K562 (cell line): ENCODE measurements around the gene MPHOSPH10. TPM values are rescaled to one million over a fixed set of nuclear protein-coding genes. Genes with fewer than 3 reads are reported as not detected.
A peak's percentile ranks its signal among the peaks of the same experiment; 100 is the strongest.
"Not testable (repeated sequence)": the region's sequence is repeated elsewhere in the genome, so short reads cannot be mapped to it uniquely, and the experiment has no call there.

ENCODE experiments used
- ATAC-seq: fragments of 200-7000 bp; cut with Tn5 transposase; 3 replicates; pipeline ENCODE4 v1.9.1; 2020; ENCODE audit warnings: moderate library complexity
- BruUV-seq: library from RNA; stranded (reverse); fragments of 400-500 nt; replicated peaks from 2 replicates; lab custom pipeline; 2021; lab: Mats Ljungman, UMichigan
- CTCF ChIA-PET: fragments of 300-600 bp; formaldehyde crosslinking; extraction: SDS; loops from one replicate; lab custom pipeline; 2021; ENCODE audit warnings: low intra/inter-chr PET ratio; lab: Yijun Ruan, JAX
- POLR2A ChIA-PET: fragments of 300-600, 350-650 bp; sonication (Branson Sonifier 250); formaldehyde crosslinking; extraction: SDS; loops from one replicate; lab custom pipeline; 2021; ENCODE audit warnings: antibody characterized with exemption, inconsistent platforms; lab: Yijun Ruan, JAX
- DNase-seq, 4 experiments: peaks; one replicate each; pipeline versions ENCODE4 v3.0.0 to v3.0.0-alpha.2; 2011 to 2018; ENCODE audit warnings: low spot score in 3 of 4, mixed read lengths in 3 of 4; ENCODE audit errors: extremely low read depth in 1 of 4
- FAIRE-seq: peaks from 2 replicates; lab custom pipeline; 2011; peaks lifted over from hg19 to GRCh38; lab: Jason Lieb, UNC
- H2AFZ ChIP-seq: 2 replicates; pipeline ENCODE4 v1.6.0; 2011; ENCODE audit warnings: low read depth, low read length, control low read depth, inconsistent platforms
- H3K27ac ChIP-seq: fragments of 200-600 bp; 3 replicates; pipeline ENCODE4 v1.8.0; 2011; ENCODE audit warnings: low read depth, mild to moderate bottlenecking, control low read depth, inconsistent platforms, low read length, moderate library complexity, mixed read lengths; ENCODE audit errors: extremely low read depth
- H3K27me3 ChIP-seq, 2 experiments: fragments of 300-600 bp in 1 of 2; 2 replicates in 1 of 2; 3 replicates in 1 of 2; pipeline versions ENCODE4 v1.6.0 to v1.8.0; 2011; ENCODE audit warnings: inconsistent platforms in 2 of 2, low read length in 2 of 2, mild to moderate bottlenecking in 1 of 2, mixed read lengths in 1 of 2, moderate library complexity in 1 of 2; ENCODE audit not compliant: control insufficient read depth in 2 of 2, insufficient read depth in 2 of 2
- H3K36me3 ChIP-seq: fragments of 300-600 bp; 3 replicates; pipeline ENCODE4 v1.8.0; 2011; ENCODE audit warnings: mild to moderate bottlenecking, low read length, inconsistent platforms; ENCODE audit not compliant: control insufficient read depth, insufficient read depth
- H3K4me1 ChIP-seq, 2 experiments: fragments of 200-600 bp in 1 of 2; replicated peaks in 1 of 2; 2 replicates in 1 of 2; 3 replicates in 1 of 2; pipeline versions ENCODE4 v1.5.1 to v1.8.0; 2011; ENCODE audit warnings: inconsistent platforms in 2 of 2, low read length in 2 of 2, mild to moderate bottlenecking in 1 of 2, mixed read lengths in 1 of 2, moderate library complexity in 1 of 2; ENCODE audit not compliant: control insufficient read depth in 2 of 2, insufficient read depth in 2 of 2
- H3K4me2 ChIP-seq: 2 replicates; pipeline ENCODE4 v1.6.1; 2011; ENCODE audit warnings: low read length, control low read depth, inconsistent platforms, mixed read lengths; ENCODE audit not compliant: insufficient read depth
- H3K4me3 ChIP-seq: fragments of 200-600 bp; sonication (generic), shearing (Covaris generic); 2 replicates; pipeline ENCODE4 v1.5.1; 2016; ENCODE audit warnings: control low read depth, inconsistent platforms
- H3K79me2 ChIP-seq: fragments of 200-600 bp; 3 replicates; pipeline ENCODE4 v1.8.0; 2011; ENCODE audit warnings: low read length, inconsistent platforms; ENCODE audit not compliant: control insufficient read depth, insufficient read depth
- H3K9ac ChIP-seq, 2 experiments: 2 replicates each; pipeline versions ENCODE4 v1.6.0 to v1.6.1; 2011; ENCODE audit warnings: low read depth in 2 of 2, low read length in 2 of 2, control low read depth in 1 of 2, inconsistent platforms in 1 of 2, mild to moderate bottlenecking in 1 of 2, mixed read lengths in 1 of 2; ENCODE audit not compliant: insufficient read depth in 1 of 2
- H3K9me1 ChIP-seq: one replicate; pipeline ENCODE4 v1.6.0; 2011; ENCODE audit warnings: inconsistent platforms, mild to moderate bottlenecking, low read length, moderate library complexity; ENCODE audit not compliant: control insufficient read depth, insufficient read depth
- H3K9me3 ChIP-seq: replicated peaks from 2 replicates; pipeline ENCODE4 v1.5.1; 2011; ENCODE audit warnings: low read depth, low read length, inconsistent platforms; ENCODE audit not compliant: control insufficient read depth, insufficient read depth
- H4K20me1 ChIP-seq: replicated peaks from 2 replicates; pipeline ENCODE4 v1.6.1; 2011; ENCODE audit warnings: low read length, inconsistent platforms, mixed read lengths; ENCODE audit not compliant: control insufficient read depth, insufficient read depth
- ATF3 ChIP-seq, 2 experiments: fragments of 450-650 bp in 1 of 2; sonication (generic) in 1 of 2; formaldehyde crosslinking in 1 of 2; IDR thresholded peaks in 1 of 2; conservative IDR thresholded peaks in 1 of 2; 2 replicates each; pipeline versions ENCODE4 v1.6.1 to v1.8.1; 2016 to 2023; ENCODE audit warnings: mild to moderate bottlenecking in 2 of 2, moderate library complexity in 2 of 2, inconsistent platforms in 1 of 2, missing genetic modification reagents in 1 of 2
- NFE2 ChIP-seq: IDR thresholded peaks from 2 replicates; pipeline ENCODE4 v1.6.1; 2014; ENCODE audit warnings: antibody characterized with exemption, low read depth
- NONO ChIP-seq, 2 experiments: fragments of 200-400 bp in 1 of 2; fragments of 450-650 bp in 1 of 2; formaldehyde crosslinking in 1 of 2; IDR thresholded peaks; 2 replicates each; pipeline ENCODE4 v1.6.1; 2017; ENCODE audit warnings: low read depth in 2 of 2, mild to moderate bottlenecking in 2 of 2, moderate library complexity in 2 of 2, low read length in 1 of 2
- ZNF316 ChIP-seq: fragments of 450-650 bp; IDR thresholded peaks from 2 replicates; pipeline ENCODE4 v1.6.1; 2016
- WGBS: fragments of 100-300 bp; shearing (Covaris generic); methylation state at CpG from one replicate; pipeline ENCODE4 v1.1.6; 2016; ENCODE audit warnings: low coverage, mixed read lengths; ENCODE audit not compliant: insufficient coverage; ENCODE audit errors: missing lambda C conversion rate; 5-methylcytosine and 5-hydroxymethylcytosine counted together
- in situ Hi-C: fragments of 300-500 bp; cut with MboI; formaldehyde crosslinking; loops from 4 replicates; pipeline ENCODE4 v1.15.0; 2018; ENCODE audit warnings: inconsistent platforms, mixed read lengths
- intact Hi-C: fragments of 100-400 bp; cut with micrococcal nuclease; formaldehyde crosslinking; loops from 2 replicates; pipeline ENCODE4 v1.14.2; 2022
- polyA plus RNA-seq, 8 experiments: library from polyadenylated mRNA; depleted of rRNA in 4 of 8; stranded (reverse) in 5 of 8; unstranded in 3 of 8; fragments of >200 nt; fragmentation: Nextera tagmentation in 2 of 8; fragmentation: Illumina TruSeq in 1 of 8; extraction: Ambion mirVana in 2 of 8; extraction: Trizol in 1 of 8; gene quantifications; 2 replicates each; pipeline versions ENCODE4 v1.2.1 to v1.2.3, GENCODE V29; 2011 to 2014; ENCODE audit warnings: inconsistent platforms in 1 of 8, missing spikeins in 1 of 8
- total RNA-seq, 7 experiments: library from RNA; depleted of rRNA in 6 of 7; stranded (reverse); fragments of >200 nt in 6 of 7; fragmentation: Illumina TruSeq in 2 of 7; extraction: Trizol in 2 of 7; gene quantifications; 2 replicates each; pipeline versions ENCODE4 v1.2.1 to v1.2.3, GENCODE V29; 2011 to 2021; ENCODE audit warnings: low replicate concordance in 1 of 7

MPHOSPH10 gene
- total and polyA plus RNA-seq, 9 of the 15 experiments (the other 6 are each of a cell fraction or from before 2014, with no cell fraction given), result 36.8 to 83.7 (median 58.5) TPM

GRCh38 chr2:71130905-71131244 lies 441 bp downstream of the MPHOSPH10 start (continued):
- no peak for TF ChIP-seq ATF3 (IDR thresholded peaks at IDR 0.05)
- peak; percentile 44; the same call in 1 of the 2 replicates for TF ChIP-seq ATF3 (CRISPR knock-in tag; conservative IDR thresholded peaks at IDR 0.05)
- TF ChIP-seq NONO (IDR thresholded peaks at IDR 0.05; ENCODE audit: low read depth in 2 of 2, low read length in 1 of 2), result peak in 1 of 2 experiments; percentile 0; a peak in 2 of 4 replicates
- peak; percentile 39; the same call in 1 of the 2 replicates for TF ChIP-seq NFE2

- Histone ChIP-seq H3K4me2 (peak overlapping the region; percentile 87), H3K36me3 (peaks cover 54% of the 10 kb centered on the region), H3K27ac (peak overlapping the region; percentile 90), H3K4me1 (peaks cover 7 to 12% of the 10 kb centered on the region in 2 experiments; a peak in 3 of 5 replicates), H3K79me2 (peaks cover 73% of the 10 kb centered on the region), H3K9ac (peak overlapping the region; percentile 84 to 89; a peak in 3 of 4 replicates), H3K4me3 (peak overlapping the region; percentile 75)
- ATAC-seq, in situ Hi-C loops, H3K27me3 ChIP-seq, H3K9me3 ChIP-seq, H3K9me1 ChIP-seq, FAIRE-seq, DNase-seq, H4K20me1 ChIP-seq, CTCF ChIA-PET, H2AFZ ChIP-seq: not testable (repeated sequence)
- WGBS, result 4% methylated on average over 7 of the region's 7 CpGs
- intact Hi-C loops, result loop anchor here (2.0 to 10.0 kb wide), 2 partner anchors 63 to 137 kb away; partner anchors contain the start of genes NAGK and TEX261
- TSS peak; percentile 50 for BruUV-seq
- POLR2A ChIA-PET, result interaction anchor here (0.7 to 3.0 kb wide), 7 partner anchors 10 to 201 kb away, joined by 3 to 23 read pairs (median 4); no protein-coding TSS in a partner anchor
- 0 out of 2 replicates have a peak, but pooled peaks have one; percentile 8 for TF ChIP-seq ZNF316
Observed at GRCh38 chr2:71131387-71132166, 1.1 kb downstream of the MPHOSPH10 start.
